Endothelial cell of umbilical vein (primary cell): ENCODE data around the gene WSB2. TPM values are rescaled to one million over a fixed set of nuclear protein-coding genes. Genes with fewer than 3 reads are reported as not detected.

Experiments
- BruUV-seq: library from RNA; stranded (reverse); fragments of 400-500 nt; replicated peaks from 2 replicates; lab custom pipeline; 2021; lab: Mats Ljungman, UMichigan
- CTCF ChIA-PET: fragments of 300-600, 350-600 bp; sonication (Branson Sonifier 250); formaldehyde crosslinking; loops from one replicate; lab custom pipeline; 2021; ENCODE audit warnings: antibody characterized with exemption, inconsistent platforms; lab: Charles Lee
- POLR2A ChIA-PET: fragments of 300-600, 350-600 bp; sonication (Branson Sonifier 250); formaldehyde crosslinking; loops from one replicate; lab custom pipeline; 2021; ENCODE audit warnings: antibody characterized with exemption, inconsistent platforms; lab: Charles Lee
- DNase-seq: peaks from one replicate; pipeline ENCODE4 v3.0.0-alpha.2; 2011; ENCODE audit warnings: low read depth, low spot score
- FAIRE-seq: peaks from 2 replicates; lab custom pipeline; 2011; peaks lifted over from hg19 to GRCh38; lab: Jason Lieb, UNC
- H2AFZ ChIP-seq: 2 replicates; pipeline ENCODE4 v1.6.0; 2012; ENCODE audit warnings: low read depth, low read length, control low read depth, inconsistent platforms
- H3K27ac ChIP-seq: 2 replicates; pipeline ENCODE4 v1.5.1; 2011; ENCODE audit warnings: low read depth, mild to moderate bottlenecking, control low read depth, low read length, moderate library complexity; ENCODE audit not compliant: insufficient read depth
- H3K27me3 ChIP-seq, 2 experiments: 2 replicates each; pipeline versions ENCODE4 v1.6.0 to v1.6.1; 2011; ENCODE audit warnings: low read length in 2 of 2, mixed read lengths in 1 of 2; ENCODE audit not compliant: control insufficient read depth in 2 of 2, insufficient read depth in 2 of 2
- H3K36me3 ChIP-seq, 2 experiments: 2 replicates in 1 of 2; 3 replicates in 1 of 2; pipeline ENCODE4 v1.5.1; 2011; ENCODE audit warnings: low read length in 2 of 2, mild to moderate bottlenecking in 1 of 2, moderate library complexity in 1 of 2; ENCODE audit not compliant: control insufficient read depth in 2 of 2, insufficient read depth in 2 of 2; ENCODE audit errors: extremely low read depth in 1 of 2
- H3K4me1 ChIP-seq: 3 replicates; pipeline ENCODE4 v1.5.1; 2011; ENCODE audit warnings: mild to moderate bottlenecking, low read length; ENCODE audit not compliant: control insufficient read depth, insufficient read depth; ENCODE audit errors: extremely low read depth
- H3K4me2 ChIP-seq: 2 replicates; pipeline ENCODE4 v1.6.1; 2011; ENCODE audit warnings: low read length, control low read depth, mixed read lengths; ENCODE audit not compliant: insufficient read depth
- H3K4me3 ChIP-seq, 3 experiments: fragments of 200-600 bp in 1 of 3; sonication (generic), shearing (Covaris generic) in 1 of 3; replicated peaks in 1 of 3; 2 replicates each; pipeline ENCODE4 v1.5.1; 2011 to 2016; ENCODE audit warnings: control low read depth in 3 of 3, low read length in 3 of 3, mild to moderate bottlenecking in 2 of 3, inconsistent platforms in 1 of 3, low read depth in 1 of 3, moderate library complexity in 1 of 3; ENCODE audit not compliant: insufficient read depth in 1 of 3
- H3K79me2 ChIP-seq: 2 replicates; pipeline ENCODE4 v1.6.0; 2012; ENCODE audit warnings: low read length, inconsistent platforms; ENCODE audit not compliant: control insufficient read depth, insufficient read depth
- H3K9ac ChIP-seq: replicated peaks from 2 replicates; pipeline ENCODE3; 2011; ENCODE audit warnings: low read length, control low read depth; ENCODE audit not compliant: insufficient read depth; ENCODE audit errors: extremely low read depth
- H3K9me1 ChIP-seq: replicated peaks from 3 replicates; pipeline ENCODE4 v1.6.0; 2011; ENCODE audit warnings: mild to moderate bottlenecking, low read length; ENCODE audit not compliant: control insufficient read depth, insufficient read depth; ENCODE audit errors: extremely low read depth
- H3K9me3 ChIP-seq: replicated peaks from 2 replicates; pipeline ENCODE4 v1.5.1; 2012; ENCODE audit warnings: low read length, inconsistent platforms; ENCODE audit not compliant: control insufficient read depth, insufficient read depth
- H4K20me1 ChIP-seq: replicated peaks from 2 replicates; pipeline ENCODE3; 2011; ENCODE audit warnings: mild to moderate bottlenecking, low read length; ENCODE audit not compliant: control insufficient read depth, insufficient read depth; ENCODE audit errors: extremely low read depth
- EZH2 ChIP-seq: IDR thresholded peaks from 2 replicates; pipeline ENCODE4 v1.6.1; 2012; ENCODE audit warnings: borderline replicate concordance, low read depth, mild to moderate bottlenecking, moderate library complexity, low read length, inconsistent platforms; ENCODE audit not compliant: severe bottlenecking
- JUN ChIP-seq: IDR thresholded peaks from 2 replicates; pipeline ENCODE4 v1.6.1; 2011; ENCODE audit warnings: borderline replicate concordance, low read depth; ENCODE audit not compliant: insufficient read length, insufficient read depth
- POLR2A ChIP-seq: IDR thresholded peaks from 2 replicates; pipeline ENCODE4 v1.6.1; 2012; ENCODE audit warnings: low read depth, mild to moderate bottlenecking, control low read depth, low read length
- dilution Hi-C: fragments of 300-500 bp; cut with MboI; formaldehyde crosslinking; loops from one replicate; pipeline ENCODE4 v1.15.0; 2019; ENCODE audit warnings: low sequenced_read_pairs; ENCODE audit not compliant: extremely low pct_ligation_motif_present
- intact Hi-C: fragments of 100-400 bp; cut with micrococcal nuclease; formaldehyde crosslinking; loops from one replicate; pipeline ENCODE4 v1.10.0; 2022
- polyA plus RNA-seq, 4 experiments: library from polyadenylated mRNA; depleted of rRNA in 3 of 4; stranded (reverse) in 3 of 4; unstranded in 1 of 4; fragments of >200 nt; gene quantifications; 2 replicates each; pipeline versions ENCODE4 v1.2.1 to v1.2.3, GENCODE V29; 2011 to 2012; ENCODE audit warnings: missing spikeins in 1 of 4
- total RNA-seq: library from RNA; stranded (reverse); gene quantifications from 2 replicates; pipeline ENCODE4 v1.2.3, GENCODE V29; 2021
- TF ChIP-seq, protein P1 (sequence below), 2 donors: IDR thresholded peaks; 1 replicate in 1 of 2; 2 replicates in 1 of 2; pipeline ENCODE4 v1.5.1; 2011; ENCODE audit warnings: low read length in 2 of 2, mild to moderate bottlenecking in 2 of 2, moderate library complexity in 2 of 2, control low read depth in 1 of 2, inconsistent platforms in 1 of 2, low read depth in 1 of 2; ENCODE audit not compliant: insufficient read depth in 1 of 2; ENCODE audit errors: extremely low read depth in 1 of 2

Gene WSB2
- total and polyA plus RNA-seq, 2 donors (not counting 3 experiments of a cell fraction or from before 2014, with no cell fraction given): 73.6 to 107 TPM

DNA sequence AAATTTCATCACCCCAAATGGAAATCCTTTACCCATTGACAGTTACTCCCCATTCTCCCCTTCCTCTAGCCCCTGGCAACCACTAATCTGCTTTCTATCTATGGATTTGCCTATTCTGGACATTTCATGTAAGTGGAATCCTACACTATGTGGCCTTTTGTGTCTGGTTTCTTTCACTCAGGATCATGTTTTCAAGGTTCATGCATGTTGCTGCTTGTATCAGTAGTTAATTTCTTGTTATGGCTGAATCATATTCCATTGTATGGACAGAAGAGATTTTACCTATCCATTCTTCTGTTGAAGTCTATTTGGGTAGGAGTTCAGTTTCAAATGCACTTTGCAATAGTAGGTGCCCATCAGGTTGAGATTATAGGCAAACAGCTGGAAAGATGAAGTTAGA, 43.1 kb downstream of the WSB2 start:
- H3K79me2 ChIP-seq: peaks cover 15% of the 10 kb centered on the region
- H3K4me3 ChIP-seq: no peak overlapping the region
- TF ChIP-seq EZH2 (no peak), POLR2A (no peak), JUN (no peak)
- TF ChIP-seq, protein P1, sequence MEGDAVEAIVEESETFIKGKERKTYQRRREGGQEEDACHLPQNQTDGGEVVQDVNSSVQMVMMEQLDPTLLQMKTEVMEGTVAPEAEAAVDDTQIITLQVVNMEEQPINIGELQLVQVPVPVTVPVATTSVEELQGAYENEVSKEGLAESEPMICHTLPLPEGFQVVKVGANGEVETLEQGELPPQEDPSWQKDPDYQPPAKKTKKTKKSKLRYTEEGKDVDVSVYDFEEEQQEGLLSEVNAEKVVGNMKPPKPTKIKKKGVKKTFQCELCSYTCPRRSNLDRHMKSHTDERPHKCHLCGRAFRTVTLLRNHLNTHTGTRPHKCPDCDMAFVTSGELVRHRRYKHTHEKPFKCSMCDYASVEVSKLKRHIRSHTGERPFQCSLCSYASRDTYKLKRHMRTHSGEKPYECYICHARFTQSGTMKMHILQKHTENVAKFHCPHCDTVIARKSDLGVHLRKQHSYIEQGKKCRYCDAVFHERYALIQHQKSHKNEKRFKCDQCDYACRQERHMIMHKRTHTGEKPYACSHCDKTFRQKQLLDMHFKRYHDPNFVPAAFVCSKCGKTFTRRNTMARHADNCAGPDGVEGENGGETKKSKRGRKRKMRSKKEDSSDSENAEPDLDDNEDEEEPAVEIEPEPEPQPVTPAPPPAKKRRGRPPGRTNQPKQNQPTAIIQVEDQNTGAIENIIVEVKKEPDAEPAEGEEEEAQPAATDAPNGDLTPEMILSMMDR (IDR thresholded peaks at IDR 0.05; ENCODE audit: extremely low read depth in 1 of 2, insufficient read depth in 1 of 2, low read depth in 1 of 2, low read length in 2 of 2): no peak
- peaks cover 7% of the 10 kb centered on the region in 2 experiments for H3K36me3 ChIP-seq
- no peak for DNase-seq
- H3K9ac ChIP-seq: no peak overlapping the region
- no peak overlapping the region for H2AFZ ChIP-seq
- H3K4me1 ChIP-seq: peaks cover 9% of the 10 kb centered on the region
- dilution Hi-C loops: no loop called here
- no TSS peak for BruUV-seq
- no peak overlapping the region for H3K27ac ChIP-seq
- FAIRE-seq: no peak
- no peaks in the 10 kb centered on the region for H4K20me1 ChIP-seq
- ChIA-PET POLR2A (no interaction called here), CTCF (no interaction called here)
- intact Hi-C loops: loop anchor here (2.0 to 5.0 kb wide), 3 partner anchors 15 to 359 kb away; partner anchors contain the start of genes SUDS3 and VSIG10
- H3K27me3 ChIP-seq: peaks cover 2 to 4% of the 10 kb centered on the region in 2 experiments
- H3K9me1 ChIP-seq: no peaks in the 10 kb centered on the region
- H3K4me2 ChIP-seq: peak overlapping the region; percentile 89
- H3K9me3 ChIP-seq: no peaks in the 10 kb centered on the region
